Sigmoid colon (tissue), 7 donors: ENCODE results near the gene COPB2. TPM values are rescaled to one million over a fixed set of nuclear protein-coding genes. Genes with fewer than 3 reads are reported as not detected.
"Not testable (repeated sequence)": the region's sequence is repeated elsewhere in the genome, so short reads cannot be mapped to it uniquely, and the experiment has no call there.

Experiments used
- DNase-seq: peaks from one replicate; pipeline ENCODE4 v3.0.0-alpha.2; 2019
- H3K27ac ChIP-seq, 4 donors: fragments of 200-600 bp; sonication (generic); one replicate each; pipeline ENCODE4 v1.5.1; 2016 to 2019; ENCODE audit warnings: mild to moderate bottlenecking in 1 of 4
- H3K27me3 ChIP-seq, 3 donors: fragments of 200-600 bp; sonication (generic); one replicate each; pipeline ENCODE4 v1.5.1; 2019; ENCODE audit warnings: mild to moderate bottlenecking in 1 of 3
- H3K36me3 ChIP-seq, 4 donors: fragments of 200-600 bp; sonication (generic); one replicate each; pipeline ENCODE4 v1.5.1; 2016 to 2019
- H3K4me1 ChIP-seq, 4 donors: fragments of 200-600 bp; sonication (generic); one replicate each; pipeline ENCODE4 v1.5.1; 2017 to 2019
- H3K4me3 ChIP-seq, 4 donors: fragments of 200-600 bp; sonication (generic); one replicate each; pipeline ENCODE4 v1.5.1; 2017 to 2019; ENCODE audit warnings: mild to moderate bottlenecking in 2 of 4, moderate library complexity in 1 of 4
- H3K9me3 ChIP-seq, 4 donors: fragments of 200-600 bp in 3 of 4; sonication (generic) in 3 of 4; one replicate each; pipeline versions ENCODE4 v1.5.1 to v1.6.1; 2013 to 2019
- EP300 ChIP-seq, 4 donors: sonication (generic); formaldehyde crosslinking; IDR thresholded peaks; one replicate each; pipeline ENCODE4 v1.6.1; 2017; ENCODE audit warnings: antibody characterized with exemption in 4 of 4
- POLR2A ChIP-seq, 2 donors: fragments of 450-650 bp; IDR thresholded peaks; one replicate each; pipeline ENCODE4 v1.6.1; 2016; ENCODE audit warnings: antibody characterized with exemption in 2 of 2, mild to moderate bottlenecking in 2 of 2, moderate library complexity in 2 of 2
- POLR2AphosphoS5 ChIP-seq, 4 donors: sonication (generic); formaldehyde crosslinking; IDR thresholded peaks; one replicate each; pipeline ENCODE4 v1.6.1; 2017; ENCODE audit warnings: antibody characterized with exemption in 4 of 4
- WGBS, 2 donors: extraction: QIAGEN DNeasy Blood & Tissue Kit; methylation state at CpG; one replicate each; pipeline ENCODE4 v1.1.7; 2013; 5-methylcytosine and 5-hydroxymethylcytosine counted together
- intact Hi-C: fragments of 100-400 bp; cut with DNase I; formaldehyde crosslinking; loops from one replicate; pipeline ENCODE4 v1.15.1; 2023
- polyA plus RNA-seq, 3 donors: library from polyadenylated mRNA; stranded (reverse); fragments of 200-250 nt; gene quantifications; one replicate each; pipeline ENCODE4 v1.2.3, GENCODE V29; 2013
- total RNA-seq, 4 donors: library from RNA; depleted of rRNA; stranded (reverse); fragments of >200 nt; gene quantifications; one replicate each; pipeline ENCODE4 v1.1.0, GENCODE V29; 2016
- TF ChIP-seq, protein P1 (sequence below), 4 experiments: fragments of 450-650 bp in 3 of 4; fragments of 200-600 bp in 1 of 4; IDR thresholded peaks; one replicate each; pipeline ENCODE4 v1.5.1; 2016 to 2019; ENCODE audit warnings: antibody characterized with exemption in 4 of 4, mild to moderate bottlenecking in 3 of 4, moderate library complexity in 2 of 4
- donor health status: healthy with polysubstance abuse.
- donor health status: Bipolar disorder and iron deficiency.
- donor health status: healthy.

The COPB2 gene
- total and polyA plus RNA-seq, 7 donors = 52.3 to 82.0 (median 63.7) TPM

DNA sequence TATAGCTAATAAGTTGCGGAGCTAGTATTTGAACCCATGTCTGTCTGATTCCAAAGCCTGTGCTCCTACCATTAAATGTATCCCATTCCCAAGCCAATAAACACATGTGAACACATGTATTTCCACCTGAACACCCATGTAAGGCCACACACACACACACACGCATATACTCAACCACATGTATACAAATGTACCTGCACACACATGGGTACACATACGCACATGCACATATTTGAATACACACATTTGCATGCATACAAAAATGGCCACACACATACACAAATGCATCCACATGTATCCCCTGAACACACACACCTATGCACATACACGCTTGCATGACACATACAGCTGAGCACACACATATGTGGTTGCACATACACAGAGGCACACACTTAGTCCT, 51.0 kb downstream of the COPB2 start:
- no peak for TF ChIP-seq POLR2AphosphoS5 (IDR thresholded peaks at IDR 0.05)
- TF ChIP-seq, protein P1, sequence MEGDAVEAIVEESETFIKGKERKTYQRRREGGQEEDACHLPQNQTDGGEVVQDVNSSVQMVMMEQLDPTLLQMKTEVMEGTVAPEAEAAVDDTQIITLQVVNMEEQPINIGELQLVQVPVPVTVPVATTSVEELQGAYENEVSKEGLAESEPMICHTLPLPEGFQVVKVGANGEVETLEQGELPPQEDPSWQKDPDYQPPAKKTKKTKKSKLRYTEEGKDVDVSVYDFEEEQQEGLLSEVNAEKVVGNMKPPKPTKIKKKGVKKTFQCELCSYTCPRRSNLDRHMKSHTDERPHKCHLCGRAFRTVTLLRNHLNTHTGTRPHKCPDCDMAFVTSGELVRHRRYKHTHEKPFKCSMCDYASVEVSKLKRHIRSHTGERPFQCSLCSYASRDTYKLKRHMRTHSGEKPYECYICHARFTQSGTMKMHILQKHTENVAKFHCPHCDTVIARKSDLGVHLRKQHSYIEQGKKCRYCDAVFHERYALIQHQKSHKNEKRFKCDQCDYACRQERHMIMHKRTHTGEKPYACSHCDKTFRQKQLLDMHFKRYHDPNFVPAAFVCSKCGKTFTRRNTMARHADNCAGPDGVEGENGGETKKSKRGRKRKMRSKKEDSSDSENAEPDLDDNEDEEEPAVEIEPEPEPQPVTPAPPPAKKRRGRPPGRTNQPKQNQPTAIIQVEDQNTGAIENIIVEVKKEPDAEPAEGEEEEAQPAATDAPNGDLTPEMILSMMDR (IDR thresholded peaks at IDR 0.05) = no peak
- TF ChIP-seq POLR2A (IDR thresholded peaks at IDR 0.05) = no peak
- TF ChIP-seq EP300 (IDR thresholded peaks at IDR 0.05) = no peak
- Histone ChIP-seq H3K4me1 (peaks cover 0 to under 1% (median 0%) of the 10 kb centered on the region in 4 donors), H3K27ac (no peak overlapping the region), H3K27me3 (no peaks in the 10 kb centered on the region), H3K36me3 (no peaks in the 10 kb centered on the region), H3K4me3 (no peak overlapping the region), H3K9me3 (no peaks in the 10 kb centered on the region)
- intact Hi-C loops = no loop called here
- no peak for DNase-seq
- WGBS, 2 donors = 91 to 93% methylated on average over 4 of the region's 4 CpGs

DNA sequence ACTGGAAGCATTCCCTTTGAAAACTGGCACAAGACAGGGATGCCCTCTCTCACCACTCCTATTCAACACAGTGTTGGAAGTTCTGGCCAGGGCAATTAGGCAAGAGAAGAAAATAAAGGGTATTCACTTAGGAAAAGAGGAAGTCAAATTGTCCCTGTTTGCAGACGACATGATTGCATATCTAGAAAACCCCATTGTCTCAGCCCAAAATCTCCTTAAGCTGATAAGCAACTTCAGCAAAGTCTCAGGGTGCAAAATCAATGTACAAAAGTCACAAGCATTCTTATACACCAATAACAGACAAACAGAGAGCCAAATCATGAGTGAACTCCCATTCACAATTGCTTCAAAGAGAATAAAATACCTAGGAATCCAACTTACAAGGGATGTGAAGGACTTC, 54.8 kb downstream of the COPB2 start:
- H3K4me3 ChIP-seq, intact Hi-C loops, DNase-seq, H3K27ac ChIP-seq, H3K9me3 ChIP-seq, H3K4me1 ChIP-seq, H3K36me3 ChIP-seq: not testable (repeated sequence)
- WGBS, 2 donors = 38 to 62% methylated on average over 1 of the region's 1 CpG
- peaks cover 0 to 16% (median 0%) of the 10 kb centered on the region in 3 donors for H3K27me3 ChIP-seq

- 78 to 82% methylated on average over 2 of the region's 2 CpGs for WGBS, 2 donors
- Histone ChIP-seq H3K4me1 (peaks cover 0 to 9% (median 0%) of the 10 kb centered on the region in 4 donors), H3K9me3 (no peaks in the 10 kb centered on the region), H3K4me3 (no peak overlapping the region), H3K36me3 (no peaks in the 10 kb centered on the region), H3K27me3 (peaks cover 0 to 16% (median 0%) of the 10 kb centered on the region in 3 donors), H3K27ac (no peak overlapping the region)
- TF ChIP-seq, protein P1 (IDR thresholded peaks at IDR 0.05) = no peak
- TF ChIP-seq EP300 (IDR thresholded peaks at IDR 0.05) (no peak), POLR2AphosphoS5 (IDR thresholded peaks at IDR 0.05) (no peak), POLR2A (IDR thresholded peaks at IDR 0.05) (no peak)
- no peak for DNase-seq
- intact Hi-C loops = no loop called here
Measured at GRCh38 chr3:139332092-139332491, 57.4 kb downstream of the COPB2 start.

DNA sequence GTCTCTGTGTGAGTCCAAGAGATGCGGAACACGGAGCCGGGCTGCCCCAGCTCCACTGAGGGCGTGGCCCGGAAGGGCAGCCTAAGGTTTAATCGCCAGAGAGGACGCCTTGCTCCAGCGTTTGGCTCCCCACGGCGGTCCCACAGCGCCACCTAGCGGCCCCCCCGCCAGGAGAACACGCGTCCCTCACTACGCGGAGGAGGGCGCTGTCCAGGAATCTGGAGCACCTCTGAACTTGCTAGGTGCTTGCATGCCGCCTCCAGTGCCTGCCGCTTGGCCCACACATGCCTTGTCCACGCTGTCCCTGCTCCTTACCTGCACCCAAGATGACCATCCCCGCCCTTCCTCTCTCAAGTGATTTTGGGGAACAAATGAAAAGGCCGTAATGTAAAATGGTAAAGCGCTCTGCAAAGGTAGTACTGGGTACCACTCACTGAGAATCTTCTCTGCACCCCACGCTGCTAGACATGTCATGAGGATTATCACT, 60.0 kb downstream of the COPB2 start:
- H3K36me3 ChIP-seq = no peaks in the 10 kb centered on the region
- 8 to 11% methylated on average over 25 of the region's 25 CpGs for WGBS, 2 donors
- H3K9me3 ChIP-seq = no peaks in the 10 kb centered on the region
- peak overlapping the region in 2 of 4 donors; percentile 1 to 11 for H3K4me3 ChIP-seq
- TF ChIP-seq, protein P1 (IDR thresholded peaks at IDR 0.05) = peak; percentile 61 to 99 (median 86)
- TF ChIP-seq EP300 (IDR thresholded peaks at IDR 0.05) = no peak
- no peak overlapping the region for H3K27ac ChIP-seq
- peaks cover 0 to 16% (median 0%) of the 10 kb centered on the region in 3 donors for H3K27me3 ChIP-seq
- intact Hi-C loops = loop anchor here (1.0 kb wide), 1 partner anchor 393 kb away; no protein-coding TSS in a partner anchor
- peaks cover 0 to 9% (median 0%) of the 10 kb centered on the region in 4 donors for H3K4me1 ChIP-seq
- peak; percentile 84 for DNase-seq

GRCh38 chr3:139328356-139328755, 61.1 kb downstream of the COPB2 start:
- Histone ChIP-seq H3K9me3 (no peaks in the 10 kb centered on the region), H3K27me3 (peaks cover 0 to 16% (median 0%) of the 10 kb centered on the region in 3 donors), H3K36me3 (no peaks in the 10 kb centered on the region), H3K4me3 (no peak overlapping the region), H3K27ac (no peak overlapping the region), H3K4me1 (peaks cover 0 to 9% (median 0%) of the 10 kb centered on the region in 4 donors)
- intact Hi-C loops = no loop called here
- DNase-seq = no peak
- TF ChIP-seq POLR2A (IDR thresholded peaks at IDR 0.05) (no peak), EP300 (IDR thresholded peaks at IDR 0.05) (no peak), POLR2AphosphoS5 (IDR thresholded peaks at IDR 0.05) (no peak)
- TF ChIP-seq, protein P1 (IDR thresholded peaks at IDR 0.05) = no peak
- 92 to 93% methylated on average over 4 of the region's 4 CpGs for WGBS, 2 donors
